ENCODE measurements around the gene ZNF608. TPM values are rescaled to one million over a fixed set of nuclear protein-coding genes. Genes with fewer than 3 reads are reported as not detected.

Gene ZNF608
- polyA plus RNA-seq, 3 donors = 63.8 to 81.9 (median 70.2) TPM

- no peak for DNase-seq (ENCODE audit: extremely low read depth in 1 of 11, low read depth in 9 of 11, low spot score in 4 of 11)
These were observed 42.4 kb downstream of the ZNF608 start for GRCh38 chr5:124703995-124704394.

GRCh38 chr5:124702525-124702924, 43.9 kb downstream of the ZNF608 start:
- peak in 7 of 11 donors; percentile 54 to 80 (median 72) for DNase-seq (ENCODE audit: extremely low read depth in 1 of 11, low read depth in 9 of 11, low spot score in 4 of 11)

- no peak for DNase-seq (ENCODE audit: extremely low read depth in 1 of 11, low read depth in 9 of 11, low spot score in 4 of 11)
These were observed 44.5 kb downstream of the ZNF608 start for GRCh38 chr5:124701873-124702425.

- DNase-seq (ENCODE audit: extremely low read depth in 1 of 11, low read depth in 9 of 11, low spot score in 4 of 11) = no peak
These were observed 45.4 kb downstream of the ZNF608 start for GRCh38 chr5:124701016-124701415.

- no peak for DNase-seq (ENCODE audit: extremely low read depth in 1 of 11, low read depth in 9 of 11, low spot score in 4 of 11)
These were observed 46.1 kb downstream of the ZNF608 start for GRCh38 chr5:124700333-124700732.

- no peak for DNase-seq (ENCODE audit: extremely low read depth in 1 of 11, low read depth in 9 of 11, low spot score in 4 of 11)
These were observed 47.7 kb downstream of the ZNF608 start for GRCh38 chr5:124698770-124699169.

GRCh38 chr5:124697933-124698591, 48.4 kb downstream of the ZNF608 start:
- DNase-seq (ENCODE audit: extremely low read depth in 1 of 11, low read depth in 9 of 11, low spot score in 4 of 11) = peak in 1 of 11 donors; percentile 75

GRCh38 chr5:124697501-124697900, 48.9 kb downstream of the ZNF608 start:
- DNase-seq (ENCODE audit: extremely low read depth in 1 of 11, low read depth in 9 of 11, low spot score in 4 of 11) = no peak

GRCh38 chr5:124696898-124697297, 49.5 kb downstream of the ZNF608 start:
- no peak for DNase-seq (ENCODE audit: extremely low read depth in 1 of 11, low read depth in 9 of 11, low spot score in 4 of 11)

Measured in renal cortex interstitium (tissue), 11 donors.